Activated CD4-positive, CD25-positive, alpha-beta regulatory T cell treated with anti-CD3 and anti-CD28 coated beads, Interleukin-2, amount 50 U/mL, for 24 hours (primary cell): Measurements from ENCODE around the gene ZNF654.
"Not testable (repeated sequence)": the region's sequence is repeated elsewhere in the genome, so short reads cannot be mapped to it uniquely, and the experiment has no call there.

ENCODE experiments used
- ATAC-seq, 2 donors: fragments of 150-1000 bp; cut with Tn5 transposase; one replicate each; pipeline ENCODE4 v1.10.0; 2021; ENCODE audit warnings: mild to moderate bottlenecking in 1 of 2, moderate library complexity in 1 of 2

ZNF654 gene

GRCh38 chr3:88061746-88062145 lies 2.7 kb downstream of the ZNF654 start:
- ATAC-seq: no peak

GRCh38 chr3:88075072-88075471 lies 16.0 kb downstream of the ZNF654 start:
- ATAC-seq: no peak

GRCh38 chr3:88075497-88075896 lies 16.4 kb downstream of the ZNF654 start:
- ATAC-seq: no peak

- no peak for ATAC-seq
These were observed 17.7 kb downstream of the ZNF654 start for GRCh38 chr3:88076712-88077111.

- no peak for ATAC-seq
These were observed 19.9 kb downstream of the ZNF654 start for GRCh38 chr3:88078932-88079331.

GRCh38 chr3:88082854-88083253 lies 23.8 kb downstream of the ZNF654 start:
- ATAC-seq: no peak

GRCh38 chr3:88084097-88084501 lies 25.0 kb downstream of the ZNF654 start:
- no peak for ATAC-seq

GRCh38 chr3:88090681-88091080 lies 31.6 kb downstream of the ZNF654 start:
- no peak for ATAC-seq

- no peak for ATAC-seq
These were observed 33.2 kb downstream of the ZNF654 start for GRCh38 chr3:88092270-88092669.

GRCh38 chr3:88093266-88093665 lies 34.2 kb downstream of the ZNF654 start:
- no peak for ATAC-seq

GRCh38 chr3:88101142-88101541 lies 42.1 kb downstream of the ZNF654 start:
- no peak for ATAC-seq

GRCh38 chr3:88105325-88105724 lies 46.3 kb downstream of the ZNF654 start:
- ATAC-seq: no peak

GRCh38 chr3:88112289-88112688 lies 53.2 kb downstream of the ZNF654 start:
- no peak for ATAC-seq

- peak; percentile 75 to 85 for ATAC-seq
These were observed 54.5 kb downstream of the ZNF654 start for GRCh38 chr3:88113311-88114162.

GRCh38 chr3:88114878-88115549 lies 56.0 kb downstream of the ZNF654 start:
- ATAC-seq: peak in 1 of 2 donors; percentile 67

GRCh38 chr3:88117683-88118082 lies 58.6 kb downstream of the ZNF654 start:
- ATAC-seq: no peak

GRCh38 chr3:88118603-88119002 lies 59.5 kb downstream of the ZNF654 start:
- not testable (repeated sequence) for ATAC-seq

- ATAC-seq: no peak
These were observed 64.5 kb downstream of the ZNF654 start for GRCh38 chr3:88123526-88123925.

- no peak for ATAC-seq
These were observed 72.6 kb downstream of the ZNF654 start for GRCh38 chr3:88131695-88132094.

- no peak for ATAC-seq
These were observed 73.8 kb downstream of the ZNF654 start for GRCh38 chr3:88132894-88133293.

- no peak for ATAC-seq
These were observed 74.7 kb downstream of the ZNF654 start for GRCh38 chr3:88133711-88134263.

- no peak for ATAC-seq
These were observed 78.8 kb downstream of the ZNF654 start for GRCh38 chr3:88137836-88138235.

- ATAC-seq: peak in 1 of 2 donors; percentile 39
These were observed 82.5 kb downstream of the ZNF654 start for GRCh38 chr3:88141458-88142083.
